Right hindlimb (tissue), 1 donor: ENCODE data around the gene GPC3.

Experiments used
- DNase-seq: peaks from one replicate; pipeline ENCODE4 v3.0.0-alpha.2; 2018

GPC3 gene

DNA sequence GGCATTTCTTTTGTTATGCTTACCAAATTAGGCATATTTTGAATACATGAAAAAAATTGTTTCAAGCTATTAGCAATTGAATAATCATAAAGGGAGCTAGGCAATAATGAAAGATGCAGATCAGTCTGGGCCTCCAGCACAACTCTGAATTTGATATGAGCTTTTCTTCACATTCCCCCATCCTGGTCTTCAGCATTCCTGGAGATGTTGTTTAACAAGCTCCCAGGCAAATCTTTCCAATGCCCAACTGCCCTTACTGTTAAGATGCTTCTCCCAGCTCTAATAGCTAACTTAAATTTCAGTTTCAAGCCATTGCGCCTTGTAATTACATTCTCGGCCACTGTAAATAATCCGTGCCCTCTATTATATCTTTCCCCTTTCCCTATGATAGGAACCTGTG, 19.2 kb downstream of the GPC3 start:
- no peak for DNase-seq

DNA sequence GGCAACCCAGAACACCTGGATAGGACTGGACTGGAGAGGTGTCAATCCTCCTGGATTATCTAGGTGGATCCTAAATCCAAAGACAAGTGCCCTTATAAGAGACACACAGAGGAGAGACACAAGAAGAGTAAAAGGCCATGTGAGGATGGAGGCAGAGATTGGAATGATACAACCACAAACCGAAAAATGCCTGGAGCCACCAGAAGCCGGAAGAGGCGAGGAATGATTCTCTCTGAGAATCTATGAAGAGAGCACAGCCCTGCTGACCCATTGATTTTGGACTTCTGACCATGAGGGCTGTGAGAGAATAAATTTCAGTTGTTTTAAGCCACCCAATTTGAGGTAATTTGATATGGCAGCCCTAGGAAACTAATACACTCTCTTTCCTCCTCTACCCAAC, 20.1 kb downstream of the GPC3 start:
- no peak for DNase-seq

DNA sequence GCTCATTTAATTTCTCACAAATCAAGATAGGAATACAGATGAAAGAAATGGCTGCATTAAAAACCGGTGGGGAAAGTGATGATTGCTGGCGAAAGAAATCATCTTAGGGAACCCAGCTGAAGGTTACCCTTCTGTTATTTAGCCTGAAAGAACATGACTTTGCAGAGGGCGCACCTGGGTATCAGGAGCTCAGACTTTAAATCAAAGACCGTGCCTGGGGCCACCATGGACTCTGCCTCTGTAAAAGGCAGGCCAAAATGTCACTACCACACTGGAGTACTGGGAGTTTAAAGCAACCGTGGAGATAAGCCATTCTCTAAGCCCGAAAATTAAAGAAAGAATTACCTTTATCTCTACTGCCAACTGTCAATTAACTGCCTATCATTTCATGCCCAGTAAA, 24.3 kb downstream of the GPC3 start:
- no peak for DNase-seq

DNA sequence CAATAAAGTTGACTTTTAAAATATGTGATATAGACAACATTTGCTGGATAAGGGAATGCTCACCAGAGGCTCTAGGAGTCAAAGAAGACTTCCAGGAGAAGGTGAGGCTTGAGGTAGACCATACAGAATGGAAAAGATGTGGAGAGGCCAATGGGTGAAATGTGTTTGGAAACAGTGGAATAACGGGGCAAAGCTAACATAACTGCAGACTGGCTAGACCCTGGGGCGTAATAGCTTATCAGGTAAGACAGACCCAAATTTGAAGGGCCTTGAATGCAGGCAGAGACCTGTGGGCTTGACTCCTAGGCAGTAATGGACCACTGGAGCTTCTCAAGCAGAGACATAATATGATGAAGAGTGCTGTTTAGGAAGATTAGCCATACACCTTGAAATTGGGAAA, 25.4 kb downstream of the GPC3 start:
- DNase-seq, result no peak

DNA sequence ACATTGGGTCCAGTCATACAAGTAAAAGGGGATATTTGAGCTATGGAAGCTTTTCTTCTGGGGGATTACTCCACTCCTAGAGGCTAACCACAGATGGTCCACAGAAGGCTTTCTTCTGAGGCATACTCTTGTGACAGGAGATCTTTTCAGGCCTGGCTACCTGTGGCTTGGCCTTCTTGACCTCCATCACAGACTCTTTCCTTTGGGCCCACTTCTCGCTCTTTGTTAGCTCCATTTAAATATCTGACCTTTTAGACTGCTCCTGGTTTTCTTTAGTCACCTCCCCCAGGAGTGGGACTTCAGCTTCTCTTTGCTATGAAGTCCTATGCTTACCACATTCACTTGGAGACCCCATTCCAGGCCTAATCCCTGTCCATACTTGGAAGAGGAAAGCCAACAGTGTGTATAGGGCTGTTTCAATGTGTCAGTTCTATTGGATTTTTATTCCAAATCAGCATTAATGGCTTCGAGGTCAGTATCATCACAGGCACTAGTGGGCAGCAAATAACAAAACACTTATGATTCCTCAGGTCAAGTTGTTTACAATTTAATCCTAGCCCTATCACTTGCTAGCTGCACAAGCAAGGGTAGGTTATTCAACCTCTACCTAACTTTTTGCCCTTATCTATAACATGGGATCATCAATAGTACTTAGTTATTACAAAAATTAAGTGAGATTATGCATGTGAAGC, 26.3 kb downstream of the GPC3 start:
- no peak for DNase-seq

DNA sequence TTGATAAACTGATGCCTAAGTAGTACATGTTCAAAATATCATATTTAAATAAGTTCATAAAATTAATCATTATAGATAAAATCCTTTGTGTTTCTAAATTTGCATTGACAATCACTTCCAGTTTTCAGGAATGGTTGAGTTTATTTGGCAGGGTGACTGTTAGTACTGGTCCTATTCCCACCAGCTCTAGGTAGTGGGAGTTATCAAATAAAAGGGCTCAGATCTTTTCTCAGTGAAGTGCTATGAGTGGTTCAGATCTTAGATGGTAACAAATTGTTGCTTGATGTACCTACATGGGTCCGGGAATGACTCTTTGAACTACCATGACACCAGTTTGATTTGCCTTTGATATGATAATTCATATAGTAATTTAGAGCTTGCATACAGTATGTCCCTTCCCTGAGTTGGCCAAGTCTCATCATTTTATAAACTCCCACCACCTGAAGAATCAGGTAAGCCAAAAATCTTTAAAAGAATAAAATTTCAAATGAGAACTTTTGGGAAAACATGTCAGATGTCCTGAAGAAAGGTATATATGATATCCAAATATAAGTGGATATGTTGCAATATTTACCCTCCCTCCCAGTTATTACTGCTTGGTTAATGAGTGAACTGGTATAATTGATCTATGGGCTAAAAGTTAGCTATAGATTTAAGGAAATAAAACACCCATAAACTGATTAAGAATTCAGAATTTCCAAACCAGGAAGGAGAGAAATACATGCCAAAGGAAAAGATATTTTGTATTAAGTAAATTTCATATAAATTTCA, 28.6 kb downstream of the GPC3 start:
- no peak for DNase-seq

DNA sequence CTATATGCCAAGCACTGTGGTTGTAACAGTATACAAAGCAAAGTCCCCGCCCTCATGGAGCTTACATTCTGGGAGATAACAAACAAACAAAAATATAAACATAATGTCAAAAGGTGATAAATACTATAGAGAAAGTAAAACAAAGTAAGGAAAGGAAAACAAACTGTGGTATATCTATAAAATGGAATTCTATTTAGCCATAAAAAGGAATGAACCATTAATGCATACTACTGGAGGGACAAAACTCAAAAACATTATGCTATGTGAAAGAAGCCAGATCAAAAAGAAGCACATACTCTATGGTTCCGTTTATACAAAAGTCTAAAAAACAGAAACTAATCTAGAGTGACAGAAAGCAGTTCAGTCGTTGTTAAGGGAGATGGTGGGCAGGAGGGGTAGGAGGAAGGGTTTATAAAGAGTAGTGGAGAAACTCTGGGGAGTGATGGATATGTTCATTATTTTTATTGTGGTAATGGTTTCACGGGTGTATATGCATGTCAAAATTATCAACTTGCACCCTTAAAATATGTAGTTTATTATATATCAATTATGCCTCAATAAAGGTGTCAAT, 31.5 kb downstream of the GPC3 start:
- DNase-seq, result no peak

DNA sequence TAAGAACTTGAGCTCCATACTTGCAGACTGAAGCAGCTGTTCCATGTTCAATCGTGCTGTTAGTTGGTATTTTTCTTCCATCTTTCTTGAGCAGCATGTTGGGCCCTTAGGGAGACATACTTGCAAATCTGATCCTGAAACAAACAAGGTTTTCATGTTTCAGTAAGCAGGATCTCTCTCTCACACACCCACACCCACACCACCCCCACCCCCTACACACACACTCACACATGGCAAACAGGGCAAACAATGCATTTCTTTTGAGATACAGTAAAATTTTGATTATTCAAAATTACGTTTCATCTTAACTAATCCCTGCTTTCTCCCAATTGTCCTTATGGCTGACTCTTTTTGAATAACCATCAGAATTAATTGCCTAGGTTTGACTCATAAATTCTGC, 32.3 kb downstream of the GPC3 start:
- DNase-seq, result no peak

DNA sequence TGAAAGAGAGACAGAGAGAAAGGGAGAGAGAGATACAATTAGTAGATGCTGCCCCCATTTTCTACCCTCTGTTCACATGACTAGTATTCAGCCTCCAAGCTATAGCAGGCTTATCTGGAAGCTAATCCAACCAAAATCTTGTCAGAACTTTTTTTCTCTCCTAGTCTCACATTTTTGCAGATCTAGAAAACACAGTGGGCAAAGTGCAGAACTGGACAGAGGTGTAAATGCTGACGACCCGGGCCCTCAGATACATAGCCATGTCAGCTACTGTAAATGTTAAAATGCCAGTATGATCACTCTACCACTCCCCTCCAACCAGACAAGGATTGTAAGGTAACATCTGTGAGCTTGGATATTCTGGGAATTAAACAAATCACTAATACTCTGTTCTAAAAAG, 34.3 kb downstream of the GPC3 start:
- DNase-seq, result no peak

DNA sequence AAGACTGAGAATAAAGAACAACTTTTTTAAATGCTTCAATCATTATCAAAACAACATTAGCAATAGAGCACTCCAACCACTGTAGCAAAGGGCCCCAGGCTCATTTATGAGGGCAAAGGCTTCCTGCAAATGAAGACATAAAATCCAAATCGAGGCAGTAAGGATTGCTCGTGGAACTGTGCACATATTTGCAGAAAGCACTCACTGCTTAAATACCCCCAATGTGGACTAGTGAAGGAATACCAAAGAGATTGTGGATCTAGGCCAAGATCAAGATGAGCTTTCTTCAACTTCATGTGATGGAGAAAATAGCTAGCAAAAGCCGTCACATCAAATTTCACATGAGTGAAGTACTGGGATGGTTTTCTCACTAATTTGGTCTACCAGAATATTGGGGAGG, 35.2 kb downstream of the GPC3 start:
- no peak for DNase-seq

DNA sequence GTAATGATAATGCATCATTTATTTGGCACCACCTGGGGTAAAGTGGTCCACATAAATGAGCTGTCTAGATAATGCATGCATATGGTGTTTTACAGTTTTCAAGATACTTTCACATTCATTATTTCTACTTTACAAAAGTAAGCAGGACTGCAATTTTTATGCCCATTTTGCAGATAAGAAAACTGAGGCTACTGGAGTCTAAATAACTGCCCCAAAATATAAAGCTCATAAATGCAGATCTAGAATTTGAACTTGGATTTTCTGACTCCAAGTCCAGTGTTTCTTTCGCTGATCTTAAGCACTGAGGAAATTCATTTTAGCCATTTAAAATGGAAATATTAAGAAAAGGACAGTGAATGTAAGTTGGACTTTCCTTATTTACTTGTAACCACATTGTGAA, 36.5 kb downstream of the GPC3 start:
- no peak for DNase-seq

DNA sequence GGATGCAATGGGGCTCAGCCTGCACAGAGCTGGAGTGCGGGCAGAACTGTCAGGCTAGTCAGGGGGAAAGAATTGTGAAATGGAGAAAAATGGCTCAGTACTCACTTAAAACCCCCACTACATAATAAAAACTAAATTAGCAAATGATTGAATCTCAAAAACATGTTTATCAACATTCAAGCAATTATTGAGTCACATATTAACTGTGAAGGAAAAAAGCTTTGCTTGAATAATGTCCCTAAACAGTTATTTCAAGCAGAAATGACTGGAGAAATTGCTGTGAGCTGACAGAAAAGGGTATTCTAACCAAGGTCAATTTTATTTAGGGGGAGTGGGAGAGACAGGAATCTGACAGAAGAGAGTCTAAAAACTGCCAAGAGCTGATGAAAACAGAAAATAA, 37.4 kb downstream of the GPC3 start:
- DNase-seq, result no peak

DNA sequence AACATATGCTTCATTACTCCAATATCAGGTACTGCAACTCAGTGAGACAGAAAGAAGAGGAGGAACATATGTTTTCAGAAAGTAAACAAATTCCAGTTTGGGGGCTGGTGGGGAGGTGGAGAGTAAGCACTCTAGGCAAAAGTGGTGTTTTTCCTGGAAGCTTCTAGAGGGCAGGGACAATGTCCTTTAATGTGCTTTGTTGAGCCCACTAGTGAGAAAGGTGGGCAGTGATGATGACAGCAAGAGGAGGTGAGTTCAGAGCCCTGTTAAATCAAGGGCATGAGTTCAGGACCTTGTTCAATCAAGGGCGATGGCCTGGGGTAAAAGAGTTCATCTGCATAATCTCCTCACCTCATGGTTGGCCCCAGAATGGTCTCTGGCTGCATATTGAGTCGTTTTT, 38.4 kb downstream of the GPC3 start:
- no peak for DNase-seq

DNA sequence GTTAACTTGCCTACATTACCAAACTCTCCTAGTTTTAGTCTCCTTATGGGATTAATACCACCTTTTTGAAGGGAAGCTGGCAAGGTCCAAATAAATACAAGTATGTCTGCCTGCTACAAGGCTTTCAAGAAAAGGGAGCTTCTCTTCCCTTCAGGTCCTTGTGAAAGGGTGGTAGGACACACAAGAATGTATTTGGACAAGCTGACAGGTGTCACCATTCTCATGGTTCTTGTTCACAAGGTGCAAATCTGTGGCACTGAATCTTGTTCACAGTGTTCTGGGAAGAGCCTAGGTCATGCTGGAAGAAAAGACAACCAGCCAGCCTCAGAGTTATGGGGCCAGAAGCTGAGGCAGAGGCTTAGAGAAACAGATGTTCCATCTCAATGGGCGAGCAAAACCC, 41.9 kb downstream of the GPC3 start:
- DNase-seq, result no peak

DNA sequence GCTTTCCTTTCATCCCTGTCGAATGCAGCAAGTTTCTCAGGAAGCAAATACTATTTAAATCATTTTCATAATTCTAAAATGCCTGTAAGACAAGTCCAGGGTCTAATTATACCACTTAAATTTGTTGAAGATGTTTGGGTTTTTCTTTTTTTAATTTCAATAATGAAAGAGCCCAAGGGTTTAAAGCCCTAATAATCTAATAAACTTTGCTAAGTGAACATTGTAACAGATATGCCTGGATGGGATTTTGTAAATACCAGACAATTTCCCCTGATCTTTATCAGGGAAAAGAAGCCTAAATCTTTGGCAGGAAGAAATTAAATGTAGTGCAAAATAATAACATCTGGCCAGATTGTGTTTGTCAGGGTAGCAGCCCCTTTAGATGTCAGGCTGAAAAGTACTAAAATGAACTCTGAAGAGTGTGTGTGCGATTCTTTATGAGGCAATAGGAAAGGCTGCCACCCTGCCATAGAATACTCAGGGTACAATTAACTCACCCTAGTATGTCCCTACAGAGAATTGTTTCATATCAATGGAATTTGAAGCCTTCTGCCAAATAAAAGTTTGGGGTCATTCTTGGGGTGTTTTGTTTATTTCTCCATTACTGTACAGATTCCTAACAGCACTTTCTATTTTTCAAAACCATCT, 45.6 kb downstream of the GPC3 start:
- DNase-seq, result no peak

DNA sequence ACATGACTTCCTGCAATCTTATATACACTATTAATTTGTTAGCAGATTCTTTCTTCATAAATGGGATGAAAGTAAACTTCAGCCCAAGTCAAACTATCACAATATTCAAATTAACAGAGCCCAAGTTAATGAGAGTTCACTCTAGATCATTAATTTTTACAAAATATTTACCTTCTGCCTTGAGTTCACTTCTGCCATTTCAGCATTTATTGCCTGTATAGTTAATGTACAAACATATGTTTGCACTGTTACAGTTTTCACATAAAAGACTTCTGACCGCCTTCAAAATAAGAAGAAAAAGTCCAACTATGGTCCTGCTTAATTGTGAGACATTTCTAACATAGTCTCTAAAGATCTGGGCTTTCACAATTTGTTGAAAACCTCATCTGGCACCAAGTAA, 46.9 kb downstream of the GPC3 start:
- DNase-seq, result no peak

DNA sequence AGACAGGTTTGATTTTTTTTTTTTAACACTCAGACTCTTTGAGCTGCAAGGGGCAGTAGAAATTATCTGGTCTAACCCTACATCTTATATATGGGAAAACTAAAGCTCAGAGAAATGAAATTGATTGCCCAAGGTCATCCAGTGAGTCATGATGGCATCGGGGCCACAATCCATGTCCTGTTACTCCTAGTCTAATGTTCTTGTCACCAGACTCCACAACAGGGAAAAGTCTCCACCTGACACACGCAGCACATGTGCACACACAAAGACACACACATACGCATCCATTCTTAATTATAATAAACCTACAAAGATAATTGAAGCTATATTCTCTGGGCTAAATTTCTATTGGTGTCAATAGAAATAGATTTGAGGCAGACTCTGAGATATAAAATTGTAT, 48.4 kb downstream of the GPC3 start:
- DNase-seq, result no peak

DNA sequence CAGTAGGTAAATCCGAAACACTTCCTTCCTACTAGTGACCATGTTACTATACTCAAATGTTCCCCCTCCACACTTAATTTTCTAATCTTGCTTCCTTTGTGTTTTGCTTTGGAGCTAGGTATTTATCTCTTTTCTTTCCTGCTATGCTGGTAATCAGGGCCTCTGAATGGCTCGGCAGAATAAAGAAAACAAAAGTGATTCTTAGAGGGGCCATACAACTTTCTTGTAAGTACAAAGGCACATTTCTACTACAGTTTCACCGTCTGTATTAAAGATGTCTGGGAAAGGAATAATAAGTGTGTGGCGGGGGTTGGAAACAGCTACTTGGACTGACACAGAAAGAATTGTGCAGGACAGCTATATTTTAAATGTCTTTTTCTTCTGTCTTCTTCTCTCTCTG, 50.3 kb downstream of the GPC3 start:
- DNase-seq, result no peak

DNA sequence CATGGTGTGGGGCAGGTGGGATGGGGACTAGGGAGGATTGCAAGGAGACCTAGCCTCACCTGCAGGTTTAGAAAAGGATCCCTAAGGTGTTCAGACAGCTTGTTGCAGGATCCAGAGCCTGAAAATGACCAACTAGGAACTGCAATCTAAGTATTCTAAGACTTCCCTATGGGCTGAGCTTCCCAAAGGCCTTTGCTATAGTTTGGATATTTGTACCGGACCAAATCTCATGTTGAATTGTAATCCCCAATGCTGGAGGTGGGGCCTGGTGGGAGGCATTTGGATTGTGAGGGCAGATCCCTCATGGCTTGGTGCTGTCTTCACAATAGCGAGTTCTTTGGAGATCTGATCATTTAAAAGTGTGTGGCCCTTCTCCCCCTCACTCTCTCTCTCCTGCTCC, 52.1 kb downstream of the GPC3 start:
- no peak for DNase-seq

DNA sequence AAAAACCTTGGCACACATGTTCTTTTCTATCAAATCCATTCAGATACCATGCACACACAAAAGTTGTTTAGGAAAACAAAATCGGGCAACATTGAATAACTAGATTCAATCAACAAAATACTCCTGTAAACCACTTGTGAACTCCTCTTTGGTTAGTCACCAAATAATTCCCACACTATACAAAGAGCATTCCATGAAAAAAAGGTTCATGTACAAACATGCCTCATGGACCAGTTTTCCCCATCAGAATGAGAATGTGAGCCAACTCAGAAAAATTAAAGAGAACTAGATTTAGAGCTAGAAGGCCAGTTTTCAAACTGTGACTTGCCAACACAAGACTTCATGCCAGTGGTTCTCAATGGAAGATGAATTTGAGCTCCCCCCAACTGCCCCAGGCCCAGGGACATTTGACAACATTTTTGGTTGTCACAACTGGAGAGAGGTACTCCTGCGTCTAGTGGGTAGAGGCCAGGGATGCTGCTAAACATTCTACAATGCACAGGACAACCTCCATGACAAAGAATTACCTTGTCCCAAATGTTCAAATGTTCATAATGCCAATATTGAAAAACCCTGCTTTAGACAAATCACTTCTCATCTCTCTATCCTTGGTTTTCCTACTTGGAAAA, 55.4 kb downstream of the GPC3 start:
- no peak for DNase-seq

DNA sequence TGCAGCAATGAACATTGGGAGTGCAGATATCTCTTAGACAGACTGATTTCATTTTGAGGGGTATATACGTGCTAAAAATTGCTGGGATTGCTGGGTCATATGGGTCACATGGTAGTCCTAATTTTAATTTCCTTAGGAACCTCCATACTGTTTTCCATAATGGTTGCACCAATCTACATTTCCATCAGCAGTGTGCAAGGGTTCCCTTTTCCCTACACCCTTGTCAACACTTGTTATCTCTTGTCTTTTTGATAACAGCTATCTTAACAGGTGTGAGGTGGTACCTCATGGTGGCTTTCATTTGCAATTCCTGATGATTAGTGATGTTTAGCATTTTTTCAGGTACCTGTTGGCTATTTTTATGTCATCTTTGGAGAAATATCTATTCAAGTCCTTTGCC, 57.0 kb downstream of the GPC3 start:
- DNase-seq, result no peak

DNA sequence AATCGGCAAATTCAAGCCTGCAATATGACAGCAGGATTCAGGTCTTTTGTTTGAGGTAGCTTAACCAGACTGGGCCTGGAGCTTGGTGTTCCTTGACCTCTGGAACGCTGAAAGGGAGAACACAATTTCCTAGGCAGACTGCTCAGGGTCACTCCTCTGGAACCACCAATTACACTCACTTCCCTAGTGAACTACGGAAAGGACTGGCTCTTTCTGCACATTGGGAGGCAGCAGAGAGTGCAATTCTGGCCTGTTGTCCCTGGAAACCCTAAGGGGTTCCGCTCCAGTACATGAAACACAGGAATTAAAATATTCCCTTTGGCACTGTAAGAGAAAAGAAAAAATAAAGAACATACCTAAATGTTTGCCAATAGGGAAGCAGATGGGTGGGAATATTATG, 58.6 kb downstream of the GPC3 start:
- DNase-seq, result no peak

DNA sequence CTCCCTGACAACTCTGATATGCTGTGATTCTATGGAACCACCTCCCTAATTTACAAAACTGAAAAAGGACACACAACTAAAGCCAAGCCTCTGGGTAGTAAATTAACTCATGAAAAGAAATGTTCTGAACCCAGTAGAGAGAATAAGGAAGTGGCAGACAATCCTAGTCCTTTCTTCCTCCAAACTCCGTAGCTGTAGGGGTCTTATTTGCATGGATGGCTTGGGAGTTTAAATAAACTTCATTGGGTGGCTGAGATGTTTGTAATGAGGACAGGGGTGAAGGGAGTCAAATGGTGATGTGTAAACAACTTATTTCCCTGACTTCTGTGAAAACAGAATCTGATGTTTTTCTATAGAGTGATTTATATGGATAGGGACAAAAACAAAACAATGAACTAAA, 59.3 kb downstream of the GPC3 start:
- no peak for DNase-seq

DNA sequence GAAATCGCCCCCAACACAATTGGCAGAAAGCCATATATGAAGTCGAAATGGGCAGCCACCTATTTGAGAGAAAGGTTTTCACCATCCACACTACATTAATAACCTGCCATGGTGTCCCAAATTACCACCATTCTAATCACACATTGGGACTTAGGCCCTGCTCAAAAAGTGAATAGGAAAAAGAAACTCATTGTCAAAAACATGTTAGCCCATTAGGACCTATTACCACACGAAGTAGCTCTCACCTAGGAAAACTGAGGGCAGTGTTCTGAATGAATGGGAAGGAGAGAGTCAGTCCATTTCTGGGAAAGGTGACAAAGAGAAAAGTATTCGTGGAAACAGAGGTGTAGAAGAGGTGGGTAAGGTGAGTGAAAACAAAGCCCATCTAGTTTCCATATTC, 60.8 kb downstream of the GPC3 start:
- no peak for DNase-seq
